Lower lobe of right lung (tissue), 2 donors: ENCODE data around the gene DLX3. TPM values are rescaled to one million over a fixed set of nuclear protein-coding genes. Genes with fewer than 3 reads are reported as not detected.

Experiments
- ATAC-seq, 2 donors: fragments of 200-7000 bp; cut with Tn5 transposase; one replicate each; pipeline ENCODE4 v1.9.1; 2020 to 2022; ENCODE audit warnings: mild to moderate bottlenecking in 2 of 2, moderate library complexity in 2 of 2
- DNase-seq: peaks from one replicate; pipeline ENCODE4 v3.0.0-alpha.2; 2020
- H3K27ac ChIP-seq: fragments of 200-600 bp; one replicate; pipeline ENCODE4 v1.8.0; 2022
- H3K27me3 ChIP-seq: fragments of 200-600 bp; one replicate; pipeline ENCODE4 v1.8.0; 2022; ENCODE audit warnings: low read depth
- H3K36me3 ChIP-seq: fragments of 200-600 bp; one replicate; pipeline ENCODE4 v1.8.0; 2022; ENCODE audit warnings: mild to moderate bottlenecking
- H3K4me1 ChIP-seq: fragments of 200-600 bp; one replicate; pipeline ENCODE4 v1.8.0; 2022
- H3K4me3 ChIP-seq: fragments of 200-600 bp; one replicate; pipeline ENCODE4 v1.8.0; 2022; ENCODE audit warnings: mild to moderate bottlenecking
- H3K9me3 ChIP-seq: fragments of 200-600 bp; one replicate; pipeline ENCODE4 v1.8.0; 2022
- CTCF ChIP-seq: fragments of 200-600 bp; IDR thresholded peaks from one replicate; pipeline ENCODE4 v1.8.0; 2022; ENCODE audit warnings: antibody characterized with exemption, mild to moderate bottlenecking
- intact Hi-C: fragments of 100-400 bp; cut with DNase I; formaldehyde crosslinking; loops from one replicate; pipeline ENCODE4 v1.11.0; 2022
- total RNA-seq: library from RNA; stranded (reverse); fragmentation: NEBNext Ultra II Directional; extraction: Animal tissue kit (Norgen Biotek cat#: 25700); gene quantifications from one replicate; pipeline ENCODE4 v1.2.1, GENCODE V29; 2021
- donor health status: DM: no; HTN: yes; CAD: no; lungs with severe emphysema.

The DLX3 gene
- total RNA-seq, 1 donor from 2014 or later: 0.38 TPM

GRCh38 chr17:50027172-50027880, 32.3 kb upstream of the DLX3 start:
- TF ChIP-seq CTCF: peak; percentile 9
- Histone ChIP-seq H3K4me3 (peak overlapping the region; percentile 50), H3K36me3 (no peaks in the 10 kb centered on the region), H3K27me3 (no peaks in the 10 kb centered on the region), H3K27ac (peak overlapping the region; percentile 61), H3K4me1 (peaks cover 27% of the 10 kb centered on the region), H3K9me3 (no peaks in the 10 kb centered on the region)
- peak; percentile 76 for DNase-seq
- ATAC-seq: peak; percentile 71 to 82
- intact Hi-C loops: loop anchor here (10.0 kb wide), 1 partner anchor 57 kb away; no protein-coding TSS in a partner anchor

DNA sequence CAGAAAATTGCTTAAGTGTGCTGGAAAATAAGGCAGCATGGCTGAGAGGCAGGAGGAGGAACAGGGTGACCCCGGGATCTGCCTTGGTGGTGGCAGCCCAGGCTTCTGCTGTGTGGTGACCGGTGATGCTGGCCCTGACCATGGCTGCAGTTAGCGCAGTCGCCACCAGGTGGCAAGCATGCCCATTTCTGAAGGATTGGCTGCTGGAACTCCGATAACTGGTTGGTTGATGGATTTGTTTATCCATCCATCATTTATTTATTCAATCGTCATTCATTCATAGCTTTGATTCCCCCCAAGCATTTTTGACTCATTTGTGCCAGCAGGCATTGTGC, 31.8 kb upstream of the DLX3 start:
- Histone ChIP-seq H3K4me1 (peaks cover 27% of the 10 kb centered on the region), H3K4me3 (peak overlapping the region; percentile 50), H3K9me3 (no peaks in the 10 kb centered on the region), H3K27ac (peak overlapping the region; percentile 61), H3K36me3 (no peaks in the 10 kb centered on the region), H3K27me3 (no peaks in the 10 kb centered on the region)
- TF ChIP-seq CTCF: peak; percentile 98
- ATAC-seq: peak; percentile 89
- DNase-seq: peak; percentile 85
- intact Hi-C loops: loop anchor here (10.0 kb wide), 1 partner anchor 58 kb away; no protein-coding TSS in a partner anchor

GRCh38 chr17:50026046-50026675, 31.1 kb upstream of the DLX3 start:
- H3K9me3 ChIP-seq: no peaks in the 10 kb centered on the region
- no peak overlapping the region for H3K4me3 ChIP-seq
- DNase-seq (no peak), ATAC-seq (no peak)
- peaks cover 27% of the 10 kb centered on the region for H3K4me1 ChIP-seq
- H3K27me3 ChIP-seq: no peaks in the 10 kb centered on the region
- H3K27ac ChIP-seq: no peak overlapping the region
- intact Hi-C loops: loop anchor here (10.0 kb wide), 1 partner anchor 59 kb away; no protein-coding TSS in a partner anchor
- H3K36me3 ChIP-seq: no peaks in the 10 kb centered on the region
- TF ChIP-seq CTCF: no peak

DNA sequence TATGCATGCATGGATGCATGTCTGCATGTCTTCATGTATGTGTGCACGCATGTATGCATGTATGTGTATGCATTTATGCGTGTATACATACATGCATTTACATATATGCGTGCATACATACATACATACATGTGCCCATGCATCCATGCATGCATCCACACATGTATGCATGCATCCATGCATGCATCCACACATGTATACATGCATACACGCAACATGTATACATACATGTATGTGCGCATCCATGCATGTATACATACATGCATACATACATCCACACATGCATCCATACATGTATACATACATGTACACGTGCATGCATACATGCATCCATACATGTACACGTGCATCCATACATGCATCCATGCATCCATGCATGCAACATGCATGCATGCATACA, 29.8 kb upstream of the DLX3 start:
- Histone ChIP-seq H3K4me3 (no peak overlapping the region), H3K4me1 (peaks cover 27% of the 10 kb centered on the region), H3K27me3 (no peaks in the 10 kb centered on the region), H3K9me3 (no peaks in the 10 kb centered on the region), H3K27ac (no peak overlapping the region), H3K36me3 (no peaks in the 10 kb centered on the region)
- DNase-seq (no peak), ATAC-seq (no peak)
- TF ChIP-seq CTCF: no peak
- intact Hi-C loops: loop anchor here (10.0 kb wide), 1 partner anchor 60 kb away; no protein-coding TSS in a partner anchor

DNA sequence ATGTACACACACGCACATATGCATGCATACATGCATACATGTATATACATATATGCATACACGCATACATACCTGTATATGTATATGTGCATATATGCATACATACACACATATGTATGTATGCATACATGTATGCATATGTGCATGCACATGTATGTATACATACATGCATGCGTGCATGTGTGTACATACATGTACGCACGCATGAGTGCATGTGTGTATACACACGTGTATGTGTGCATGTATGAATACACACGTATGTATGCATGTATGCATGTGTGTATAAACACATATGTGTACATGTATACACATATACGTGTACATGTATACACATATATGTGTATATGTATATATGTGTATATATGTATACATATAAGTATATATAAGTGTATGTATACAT, 28.5 kb upstream of the DLX3 start:
- H3K4me3 ChIP-seq: no peak overlapping the region
- no peaks in the 10 kb centered on the region for H3K9me3 ChIP-seq
- no peak for TF ChIP-seq CTCF
- DNase-seq: no peak
- H3K4me1 ChIP-seq: peaks cover 23% of the 10 kb centered on the region
- no peaks in the 10 kb centered on the region for H3K27me3 ChIP-seq
- ATAC-seq: no peak
- intact Hi-C loops: loop anchor here (10.0 kb wide), 1 partner anchor 61 kb away; no protein-coding TSS in a partner anchor
- H3K27ac ChIP-seq: no peak overlapping the region
- no peaks in the 10 kb centered on the region for H3K36me3 ChIP-seq
